GM12891 (cell line): ENCODE data around the gene PPP2R5B.

Experiments
- POLR2A ChIP-seq: IDR thresholded peaks from 2 replicates; pipeline ENCODE4 v1.6.1; 2011; ENCODE audit warnings: low read depth, low read length, control low read depth
- POLR2AphosphoS5 ChIP-seq: IDR thresholded peaks from 2 replicates; pipeline ENCODE4 v1.6.1; 2011; ENCODE audit warnings: low read depth, low read length, control low read depth
- POU2F2 ChIP-seq: IDR thresholded peaks from 2 replicates; pipeline ENCODE4 v1.6.1; 2011; ENCODE audit warnings: low read depth, mild to moderate bottlenecking, control low read depth, low read length, moderate library complexity
- SPI1 ChIP-seq: IDR thresholded peaks from 2 replicates; pipeline ENCODE4 v1.6.1; 2011; ENCODE audit warnings: low read depth, low read length, control low read depth
- TAF1 ChIP-seq: IDR thresholded peaks from 2 replicates; pipeline ENCODE4 v1.6.1; 2011; ENCODE audit warnings: low read depth, low read length, control low read depth

GRCh38 chr11:64878223-64878493 is 46.3 kb upstream of the PPP2R5B start:
- TF ChIP-seq POLR2A (no peak), POLR2AphosphoS5 (no peak), TAF1 (no peak), SPI1 (no peak), POU2F2 (no peak)
